Caco-2 (cell line): Measurements from ENCODE around the gene RPS6KA4. TPM values are rescaled to one million over a fixed set of nuclear protein-coding genes. Genes with fewer than 3 reads are reported as not detected.

Source experiments
- BruUV-seq: library from RNA; stranded (reverse); fragments of 400-500 nt; replicated peaks from 2 replicates; lab custom pipeline; 2021; lab: Mats Ljungman, UMichigan
- CTCF ChIA-PET: fragments of 300-600 bp; sonication (Branson Sonifier 250); formaldehyde crosslinking; loops from one replicate; lab custom pipeline; 2022; ENCODE audit warnings: antibody characterized with exemption; lab: Charles Lee
- POLR2A ChIA-PET: fragments of 300-600 bp; sonication (Branson Sonifier 250); formaldehyde crosslinking; loops from one replicate; lab custom pipeline; 2022; ENCODE audit warnings: antibody characterized with exemption; lab: Charles Lee
- DNase-seq, 2 experiments: peaks; one replicate each; pipeline versions ENCODE4 v3.0.0 to v3.0.0-alpha.2; 2020 to 2022
- H3K27me3 ChIP-seq: replicated peaks from 2 replicates; pipeline ENCODE4 v1.6.0; 2011; ENCODE audit warnings: low read length; ENCODE audit not compliant: control insufficient read depth, insufficient read depth
- H3K36me3 ChIP-seq: 2 replicates; pipeline ENCODE4 v1.5.1; 2011; ENCODE audit warnings: low read length; ENCODE audit not compliant: control insufficient read depth, insufficient read depth
- H3K4me1 ChIP-seq: fragments of 250-450 bp; sonication (Bioruptor Pico); 2 replicates; pipeline ENCODE4 v1.5.1; 2020; ENCODE audit warnings: mild to moderate bottlenecking
- H3K4me3 ChIP-seq: 2 replicates; pipeline ENCODE4 v1.5.1; 2011; ENCODE audit warnings: low read depth, mild to moderate bottlenecking, control low read depth, low read length
- H3K9me3 ChIP-seq: fragments of 250-450 bp; sonication (Bioruptor Pico); 2 replicates; pipeline ENCODE4 v1.5.1; 2020; ENCODE audit warnings: mild to moderate bottlenecking, moderate library complexity
- H3K27ac Mint-ChIP-seq: one replicate; pipeline ENCODE4 v1.8.0; 2022; ENCODE audit warnings: mixed read lengths; ENCODE audit not compliant: unreplicated experiment
- H3K27me3 Mint-ChIP-seq: one replicate; pipeline ENCODE4 v1.8.0; 2022; ENCODE audit warnings: mixed read lengths; ENCODE audit not compliant: insufficient read depth, unreplicated experiment
- H3K36me3 Mint-ChIP-seq: one replicate; pipeline ENCODE4 v1.8.0; 2022; ENCODE audit warnings: mild to moderate bottlenecking, mixed read lengths; ENCODE audit not compliant: insufficient read depth, unreplicated experiment
- H3K4me1 Mint-ChIP-seq: one replicate; pipeline ENCODE4 v1.8.0; 2022; ENCODE audit warnings: low read depth, mixed read lengths; ENCODE audit not compliant: unreplicated experiment
- H3K4me3 Mint-ChIP-seq: one replicate; pipeline ENCODE4 v1.8.0; 2022; ENCODE audit warnings: mild to moderate bottlenecking, moderate library complexity, mixed read lengths; ENCODE audit not compliant: unreplicated experiment
- H3K9me3 Mint-ChIP-seq: one replicate; pipeline ENCODE4 v1.8.0; 2022; ENCODE audit warnings: mixed read lengths; ENCODE audit not compliant: unreplicated experiment
- CTCF ChIP-seq, 2 experiments: fragments of 200-600 bp in 1 of 2; IDR thresholded peaks; 1 replicate in 1 of 2; 2 replicates in 1 of 2; pipeline versions ENCODE4 v1.5.1 to v1.8.0; 2011 to 2022; ENCODE audit warnings: antibody characterized with exemption in 1 of 2, control low read depth in 1 of 2, inconsistent platforms in 1 of 2, low read depth in 1 of 2, low read length in 1 of 2, mild to moderate bottlenecking in 1 of 2, moderate library complexity in 1 of 2; ENCODE audit not compliant: insufficient read depth in 1 of 2, severe bottlenecking in 1 of 2, unreplicated experiment in 1 of 2
- intact Hi-C: fragments of 100-400 bp; cut with micrococcal nuclease; formaldehyde crosslinking; loops from one replicate; pipeline ENCODE4 v1.10.0; 2022; ENCODE audit not compliant: unreplicated experiment
- total RNA-seq: library from RNA; stranded (reverse); gene quantifications from 2 replicates; pipeline ENCODE4 v1.2.3, GENCODE V29; 2022

RPS6KA4 gene
- total RNA-seq, 1 experiment from 2014 or later = 95.7 TPM

- H3K4me3 ChIP-seq = no peak overlapping the region
- H3K9me3 Mint-ChIP-seq = no peaks in the 10 kb centered on the region
- TF ChIP-seq CTCF (IDR thresholded peaks at IDR 0.05; ENCODE audit: insufficient read depth in 1 of 2, low read depth in 1 of 2, low read length in 1 of 2, severe bottlenecking in 1 of 2, unreplicated experiment in 1 of 2) = no peak
- ChIA-PET CTCF (no interaction called here), POLR2A (no interaction called here)
- no peak overlapping the region for H3K4me3 Mint-ChIP-seq
- peaks cover 18% of the 10 kb centered on the region for H3K4me1 ChIP-seq
- DNase-seq = no peak
- H3K36me3 Mint-ChIP-seq = peaks cover 97% of the 10 kb centered on the region
- H3K27me3 Mint-ChIP-seq = no peaks in the 10 kb centered on the region
- H3K27ac Mint-ChIP-seq = no peak overlapping the region
- peaks cover 9% of the 10 kb centered on the region for H3K4me1 Mint-ChIP-seq
- no TSS peak for BruUV-seq
- peaks cover 8% of the 10 kb centered on the region for H3K36me3 ChIP-seq
- intact Hi-C loops = no loop called here
- no peaks in the 10 kb centered on the region for H3K9me3 ChIP-seq
- H3K27me3 ChIP-seq = no peaks in the 10 kb centered on the region
Observed at GRCh38 chr11:64364911-64365310, 5.9 kb downstream of the RPS6KA4 start.

- intact Hi-C loops = no loop called here
- POLR2A ChIA-PET = no interaction called here
- peaks cover 92% of the 10 kb centered on the region for H3K36me3 Mint-ChIP-seq
- H3K27ac Mint-ChIP-seq = peak overlapping the region; percentile 81
- H3K27me3 Mint-ChIP-seq = no peaks in the 10 kb centered on the region
- H3K4me1 ChIP-seq = peaks cover 10% of the 10 kb centered on the region
- no peak for DNase-seq
- no peaks in the 10 kb centered on the region for H3K9me3 Mint-ChIP-seq
- no peak for TF ChIP-seq CTCF (IDR thresholded peaks at IDR 0.05; ENCODE audit: insufficient read depth in 1 of 2, low read depth in 1 of 2, low read length in 1 of 2, severe bottlenecking in 1 of 2, unreplicated experiment in 1 of 2)
- no TSS peak for BruUV-seq
- H3K4me3 ChIP-seq = no peak overlapping the region
- H3K9me3 ChIP-seq = no peaks in the 10 kb centered on the region
- peak overlapping the region; percentile 52 for H3K4me3 Mint-ChIP-seq
- H3K27me3 ChIP-seq = no peaks in the 10 kb centered on the region
- H3K36me3 ChIP-seq = peaks cover 3% of the 10 kb centered on the region
- CTCF ChIA-PET = interaction anchor here (1.2 to 2.6 kb wide), 3 partner anchors 10 to 49 kb away, joined by 3 to 13 read pairs (median 5); partner anchors contain the start of genes PRDX5 and TRMT112
- peaks cover 8% of the 10 kb centered on the region for H3K4me1 Mint-ChIP-seq
Observed at GRCh38 chr11:64366751-64367150, 7.8 kb downstream of the RPS6KA4 start.

GRCh38 chr11:64367931-64368672, 9.1 kb downstream of the RPS6KA4 start:
- Mint-ChIP-seq H3K27ac (no peak overlapping the region), H3K4me1 (peaks cover 15% of the 10 kb centered on the region), H3K4me3 (no peak overlapping the region), H3K9me3 (no peaks in the 10 kb centered on the region), H3K27me3 (no peaks in the 10 kb centered on the region), H3K36me3 (peaks cover 92% of the 10 kb centered on the region)
- DNase-seq = no peak
- Histone ChIP-seq H3K27me3 (no peaks in the 10 kb centered on the region), H3K4me3 (no peak overlapping the region), H3K36me3 (peaks cover 2% of the 10 kb centered on the region), H3K4me1 (peaks cover 10% of the 10 kb centered on the region), H3K9me3 (no peaks in the 10 kb centered on the region)
- CTCF ChIA-PET = interaction anchor here (1.4 to 2.6 kb wide), 2 partner anchors 13 to 51 kb away, joined by 3 to 13 read pairs; partner anchors contain the start of genes PRDX5 and TRMT112
- POLR2A ChIA-PET = no interaction called here
- no peak for TF ChIP-seq CTCF (IDR thresholded peaks at IDR 0.05; ENCODE audit: insufficient read depth in 1 of 2, low read depth in 1 of 2, low read length in 1 of 2, severe bottlenecking in 1 of 2, unreplicated experiment in 1 of 2)
- no TSS peak for BruUV-seq
- intact Hi-C loops = no loop called here
